Skeletal muscle satellite cell (primary cell): ENCODE measurements around the gene MID2. TPM values are rescaled to one million over a fixed set of nuclear protein-coding genes. Genes with fewer than 3 reads are reported as not detected.
"Not testable (repeated sequence)": the region's sequence is repeated elsewhere in the genome, so short reads cannot be mapped to it uniquely, and the experiment has no call there.

ENCODE experiments used
- H3K27me3 ChIP-seq: 2 replicates; pipeline ENCODE4 v1.7.0; 2013; ENCODE audit warnings: low read length; ENCODE audit not compliant: control insufficient read depth, insufficient read depth
- H3K36me3 ChIP-seq: 2 replicates; pipeline ENCODE4 v1.7.0; 2013; ENCODE audit warnings: mild to moderate bottlenecking, control low read depth, low read length; ENCODE audit not compliant: insufficient read depth
- H3K4me1 ChIP-seq: 2 replicates; pipeline ENCODE4 v1.7.0; 2013; ENCODE audit warnings: low read length; ENCODE audit not compliant: control insufficient read depth, insufficient read depth
- H3K4me2 ChIP-seq: 2 replicates; pipeline ENCODE4 v1.7.0; 2013; ENCODE audit warnings: mild to moderate bottlenecking, low read length
- H3K4me3 ChIP-seq: 2 replicates; pipeline ENCODE4 v1.7.0; 2013; ENCODE audit warnings: low read length
- H3K9ac ChIP-seq: 2 replicates; pipeline ENCODE4 v1.7.0; 2013; ENCODE audit warnings: mild to moderate bottlenecking, low read depth, low read length, moderate library complexity
- H3K9me3 ChIP-seq: replicated peaks from 2 replicates; pipeline ENCODE4 v1.7.0; 2013; ENCODE audit warnings: mild to moderate bottlenecking, control low read depth, low read length
- total RNA-seq: library from RNA; depleted of rRNA; stranded (reverse); fragments of >200 nt; gene quantifications from 2 replicates; pipeline ENCODE4 v1.2.3, GENCODE V29; 2012; rRNA removed

Gene MID2
- 10.1 and 10.5 TPM in 2 replicates for total RNA-seq

GRCh38 chrX:107825698-107826237, at the start of gene MID2:
Gene MID2 (plus strand): TSS chrX:107825866. CDS start chrX:107826427, 561 bp downstream.
- Histone ChIP-seq H3K4me3 (peak within 1 kb of the TSS; percentile 70), H3K4me2 (peak within 1 kb of the TSS; percentile 84), H3K9me3 (no peaks in the 10 kb centered on the region), H3K4me1 (peaks cover 17% of the 10 kb centered on the region), H3K27me3 (no peaks in the 10 kb centered on the region), H3K9ac (peak within 1 kb of the TSS; percentile 83), H3K36me3 (no peaks in the 10 kb centered on the region)

- H3K4me1 ChIP-seq, result peaks cover 14% of the 10 kb centered on the region
- H3K9me3 ChIP-seq, result no peaks in the 10 kb centered on the region
- H3K9ac ChIP-seq, result peak overlapping the region; percentile 85
- H3K4me2 ChIP-seq, result peak overlapping the region; percentile 88
- H3K27me3 ChIP-seq, result no peaks in the 10 kb centered on the region
- no peaks in the 10 kb centered on the region for H3K36me3 ChIP-seq
- H3K4me3 ChIP-seq, result peak overlapping the region; percentile 77
These were observed 48.8 kb upstream of the MID2 start for GRCh38 chrX:107776649-107777535.

DNA sequence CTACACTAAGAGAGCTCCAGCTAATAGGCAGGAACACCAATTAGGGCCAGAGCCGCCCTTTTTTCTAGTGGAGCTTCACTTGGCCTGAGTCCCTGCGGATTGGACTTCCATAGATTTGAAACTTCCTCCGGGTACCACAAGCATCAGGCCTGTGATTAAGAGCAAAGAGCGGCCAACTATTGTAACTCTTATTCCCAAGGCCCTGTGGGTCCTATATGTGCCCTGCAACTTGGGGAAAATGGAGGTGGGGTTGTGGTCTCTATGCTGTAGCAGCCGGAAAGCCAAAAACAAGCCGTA, 48.2 kb upstream of the MID2 start, which contains the start of gene NCBP2L:
Gene NCBP2L (plus strand): TSS at position 198 of the 297 bp plus-strand sequence. CDS start 16,488 bp downstream, outside the sequence.
- H3K4me3 ChIP-seq, result peak within 1 kb of the TSS; percentile 77
- no peaks in the 10 kb centered on the region for H3K27me3 ChIP-seq
- no peaks in the 10 kb centered on the region for H3K9me3 ChIP-seq
- H3K4me1 ChIP-seq, result peaks cover 14% of the 10 kb centered on the region
- H3K36me3 ChIP-seq, result no peaks in the 10 kb centered on the region
- peak within 1 kb of the TSS; percentile 85 for H3K9ac ChIP-seq
- H3K4me2 ChIP-seq, result peak within 1 kb of the TSS; percentile 88

- no peak overlapping the region for H3K9ac ChIP-seq
- H3K4me3 ChIP-seq, result no peak overlapping the region
- no peak overlapping the region for H3K4me2 ChIP-seq
- H3K4me1 ChIP-seq, result peaks cover 2% of the 10 kb centered on the region
- H3K27me3 ChIP-seq, result peaks cover 2% of the 10 kb centered on the region
- H3K36me3 ChIP-seq, result no peaks in the 10 kb centered on the region
- H3K9me3 ChIP-seq, result no peaks in the 10 kb centered on the region
These were observed 45.1 kb upstream of the MID2 start for GRCh38 chrX:107780525-107780924.

- Histone ChIP-seq H3K4me2 (no peak overlapping the region), H3K4me3 (no peak overlapping the region), H3K9me3 (no peaks in the 10 kb centered on the region), H3K4me1 (no peaks in the 10 kb centered on the region), H3K27me3 (peaks cover 47% of the 10 kb centered on the region), H3K36me3 (no peaks in the 10 kb centered on the region), H3K9ac (no peak overlapping the region)
These were observed 37.8 kb upstream of the MID2 start for GRCh38 chrX:107787827-107788226.

GRCh38 chrX:107804427-107804826, 21.2 kb upstream of the MID2 start:
- no peaks in the 10 kb centered on the region for H3K36me3 ChIP-seq
- H3K9ac ChIP-seq, result no peak overlapping the region
- H3K9me3 ChIP-seq, result no peaks in the 10 kb centered on the region
- no peaks in the 10 kb centered on the region for H3K4me1 ChIP-seq
- peaks cover 16% of the 10 kb centered on the region for H3K27me3 ChIP-seq
- no peak overlapping the region for H3K4me3 ChIP-seq
- no peak overlapping the region for H3K4me2 ChIP-seq

GRCh38 chrX:107805179-107805578, 20.5 kb upstream of the MID2 start:
- no peaks in the 10 kb centered on the region for H3K36me3 ChIP-seq
- H3K9ac ChIP-seq, result no peak overlapping the region
- no peaks in the 10 kb centered on the region for H3K9me3 ChIP-seq
- no peak overlapping the region for H3K4me3 ChIP-seq
- peaks cover 13% of the 10 kb centered on the region for H3K27me3 ChIP-seq
- H3K4me1 ChIP-seq, result no peaks in the 10 kb centered on the region
- H3K4me2 ChIP-seq, result no peak overlapping the region

DNA sequence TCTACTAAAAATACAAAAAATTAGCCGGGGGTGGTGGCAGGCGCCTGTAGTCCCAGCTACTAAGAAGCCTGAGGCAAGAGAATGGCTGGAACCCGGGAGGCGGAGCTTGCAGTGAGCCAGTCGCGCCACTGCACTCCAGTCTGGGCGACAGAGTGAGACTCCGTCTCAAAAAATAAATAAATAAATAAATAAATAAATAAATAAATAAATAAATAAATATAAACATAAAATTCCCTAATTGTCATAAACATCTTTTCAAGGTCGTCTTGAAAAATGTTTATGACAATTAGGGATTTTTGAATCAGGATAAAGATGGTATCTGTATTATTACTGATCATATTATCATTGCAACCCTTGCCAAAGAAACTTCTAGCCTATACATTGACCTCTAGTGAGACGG, 15.6 kb upstream of the MID2 start:
- H3K9ac ChIP-seq, H3K36me3 ChIP-seq, H3K4me2 ChIP-seq, H3K9me3 ChIP-seq, H3K4me1 ChIP-seq, H3K4me3 ChIP-seq: not testable (repeated sequence)
- peaks cover 13% of the 10 kb centered on the region for H3K27me3 ChIP-seq

DNA sequence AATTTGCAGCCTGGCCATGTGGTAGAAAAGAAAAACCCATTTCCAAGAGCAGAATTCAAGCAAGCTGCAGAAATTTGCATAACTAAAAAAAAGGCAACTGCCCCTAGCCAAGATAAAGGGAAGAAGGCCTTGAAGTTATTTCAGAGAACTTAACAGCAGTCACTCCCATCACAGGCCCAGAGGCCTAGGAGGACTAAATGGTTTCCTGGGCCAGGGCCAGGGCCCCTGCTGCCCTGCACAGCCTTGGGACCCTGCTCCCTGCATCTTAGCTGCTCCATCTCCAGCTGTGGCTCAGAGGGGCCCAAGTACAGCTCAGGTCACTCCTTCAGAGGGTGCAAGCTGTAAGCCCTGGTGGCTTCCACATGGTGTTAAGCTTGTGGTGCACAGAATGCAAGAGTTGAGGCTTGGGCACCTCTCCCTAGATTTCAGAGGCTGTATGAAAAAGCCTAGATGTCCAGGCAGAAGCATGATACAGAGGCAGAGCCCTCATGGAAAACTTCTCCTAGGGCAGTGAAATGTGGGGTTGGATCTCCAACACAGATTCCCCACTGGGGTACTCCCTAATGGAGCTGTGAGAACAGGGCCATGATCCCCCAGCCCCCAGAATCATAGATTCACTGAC, 6.7 kb upstream of the MID2 start:
- Histone ChIP-seq H3K36me3 (no peaks in the 10 kb centered on the region), H3K27me3 (peaks cover 11% of the 10 kb centered on the region), H3K9me3 (peaks cover 6% of the 10 kb centered on the region), H3K4me1 (peaks cover 4% of the 10 kb centered on the region), H3K4me2 (no peak overlapping the region), H3K4me3 (no peak overlapping the region), H3K9ac (no peak overlapping the region)

GRCh38 chrX:107823042-107823441, 2.6 kb upstream of the MID2 start:
- peaks cover 17% of the 10 kb centered on the region for H3K4me1 ChIP-seq
- H3K36me3 ChIP-seq, result no peaks in the 10 kb centered on the region
- H3K9ac ChIP-seq, result no peak overlapping the region
- H3K4me3 ChIP-seq, result no peak overlapping the region
- peaks cover 6% of the 10 kb centered on the region for H3K9me3 ChIP-seq
- H3K27me3 ChIP-seq, result no peaks in the 10 kb centered on the region
- H3K4me2 ChIP-seq, result no peak overlapping the region

- Histone ChIP-seq H3K9me3 (peaks cover 6% of the 10 kb centered on the region), H3K4me3 (no peak overlapping the region), H3K27me3 (no peaks in the 10 kb centered on the region), H3K36me3 (no peaks in the 10 kb centered on the region), H3K4me1 (peaks cover 17% of the 10 kb centered on the region), H3K9ac (no peak overlapping the region), H3K4me2 (peak overlapping the region; percentile 72)
These were observed 2.2 kb upstream of the MID2 start for GRCh38 chrX:107823456-107823855.
